ENCODE data around the gene PPP1R12A.

Gene PPP1R12A

GRCh38 chr12:79936670-79937069, 1.8 kb upstream of the PPP1R12A start:
- H3K4me3 ChIP-seq (ENCODE audit: low read depth, low read length), result no peak overlapping the region

- H3K4me3 ChIP-seq (ENCODE audit: low read depth, low read length), result peak overlapping the region; percentile 100
Measured at GRCh38 chr12:79935624-79936345, 888 bp upstream of the PPP1R12A start.

- peak overlapping the region; percentile 100 for H3K4me3 ChIP-seq (ENCODE audit: low read depth, low read length)
Measured at GRCh38 chr12:79934281-79935020, 446 bp downstream of the PPP1R12A start.

- H3K4me3 ChIP-seq (ENCODE audit: low read depth, low read length), result peak overlapping the region; percentile 100
Measured at GRCh38 chr12:79933532-79934264, 1.2 kb downstream of the PPP1R12A start.

- peak overlapping the region; percentile 100 for H3K4me3 ChIP-seq (ENCODE audit: low read depth, low read length)
Measured at GRCh38 chr12:79933043-79933442, 1.9 kb downstream of the PPP1R12A start.

- no peak overlapping the region for H3K4me3 ChIP-seq (ENCODE audit: low read depth, low read length)
Measured at GRCh38 chr12:79932357-79932756, 2.5 kb downstream of the PPP1R12A start.

- H3K4me3 ChIP-seq (ENCODE audit: low read depth, low read length), result no peak overlapping the region
Measured at GRCh38 chr12:79929065-79929464, 5.8 kb downstream of the PPP1R12A start.

GRCh38 chr12:79927772-79928474, 7.0 kb downstream of the PPP1R12A start:
- H3K4me3 ChIP-seq (ENCODE audit: low read depth, low read length), result no peak overlapping the region

- H3K4me3 ChIP-seq (ENCODE audit: low read depth, low read length), result no peak overlapping the region
Measured at GRCh38 chr12:79926951-79927350, 7.9 kb downstream of the PPP1R12A start.

- no peak overlapping the region for H3K4me3 ChIP-seq (ENCODE audit: low read depth, low read length)
Measured at GRCh38 chr12:79925492-79925891, 9.4 kb downstream of the PPP1R12A start.

GRCh38 chr12:79921786-79922185, 13.1 kb downstream of the PPP1R12A start:
- H3K4me3 ChIP-seq (ENCODE audit: low read depth, low read length), result no peak overlapping the region

GRCh38 chr12:79920421-79921238, 14.3 kb downstream of the PPP1R12A start:
- H3K4me3 ChIP-seq (ENCODE audit: low read depth, low read length), result no peak overlapping the region

- H3K4me3 ChIP-seq (ENCODE audit: low read depth, low read length), result no peak overlapping the region
Measured at GRCh38 chr12:79919762-79920161, 15.1 kb downstream of the PPP1R12A start.

GRCh38 chr12:79916826-79917225, 18.1 kb downstream of the PPP1R12A start:
- H3K4me3 ChIP-seq (ENCODE audit: low read depth, low read length), result no peak overlapping the region

GRCh38 chr12:79911889-79912656, 22.8 kb downstream of the PPP1R12A start:
- H3K4me3 ChIP-seq (ENCODE audit: low read depth, low read length), result no peak overlapping the region

GRCh38 chr12:79908366-79908765, 26.5 kb downstream of the PPP1R12A start:
- no peak overlapping the region for H3K4me3 ChIP-seq (ENCODE audit: low read depth, low read length)

GRCh38 chr12:79901506-79901905, 33.4 kb downstream of the PPP1R12A start:
- no peak overlapping the region for H3K4me3 ChIP-seq (ENCODE audit: low read depth, low read length)

GRCh38 chr12:79900951-79901350, 33.9 kb downstream of the PPP1R12A start:
- no peak overlapping the region for H3K4me3 ChIP-seq (ENCODE audit: low read depth, low read length)

- H3K4me3 ChIP-seq (ENCODE audit: low read depth, low read length), result no peak overlapping the region
Measured at GRCh38 chr12:79900199-79900598, 34.7 kb downstream of the PPP1R12A start.
